ENCODE results near the gene ASPHD2.

Gene ASPHD2

GRCh38 chr22:26464312-26464711, 35.3 kb downstream of the ASPHD2 start:
- Histone ChIP-seq H3K9ac (no peak overlapping the region), H3K27ac (no peak overlapping the region), H3K27me3 (ENCODE audit: control insufficient read depth, insufficient read depth, low read length) (no peaks in the 10 kb centered on the region), H2AFZ (no peak overlapping the region), H3K36me3 (ENCODE audit: control insufficient read depth, insufficient read depth, low read length) (no peaks in the 10 kb centered on the region), H3K79me2 (no peaks in the 10 kb centered on the region), H3K4me2 (ENCODE audit: low read length) (no peak overlapping the region), H3K4me3 (ENCODE audit: low read depth, low read length) (no peak overlapping the region), H3K9me3 (ENCODE audit: control insufficient read depth, low read length) (no peaks in the 10 kb centered on the region), H3K4me1 (no peaks in the 10 kb centered on the region)
- TF ChIP-seq, protein P1, sequence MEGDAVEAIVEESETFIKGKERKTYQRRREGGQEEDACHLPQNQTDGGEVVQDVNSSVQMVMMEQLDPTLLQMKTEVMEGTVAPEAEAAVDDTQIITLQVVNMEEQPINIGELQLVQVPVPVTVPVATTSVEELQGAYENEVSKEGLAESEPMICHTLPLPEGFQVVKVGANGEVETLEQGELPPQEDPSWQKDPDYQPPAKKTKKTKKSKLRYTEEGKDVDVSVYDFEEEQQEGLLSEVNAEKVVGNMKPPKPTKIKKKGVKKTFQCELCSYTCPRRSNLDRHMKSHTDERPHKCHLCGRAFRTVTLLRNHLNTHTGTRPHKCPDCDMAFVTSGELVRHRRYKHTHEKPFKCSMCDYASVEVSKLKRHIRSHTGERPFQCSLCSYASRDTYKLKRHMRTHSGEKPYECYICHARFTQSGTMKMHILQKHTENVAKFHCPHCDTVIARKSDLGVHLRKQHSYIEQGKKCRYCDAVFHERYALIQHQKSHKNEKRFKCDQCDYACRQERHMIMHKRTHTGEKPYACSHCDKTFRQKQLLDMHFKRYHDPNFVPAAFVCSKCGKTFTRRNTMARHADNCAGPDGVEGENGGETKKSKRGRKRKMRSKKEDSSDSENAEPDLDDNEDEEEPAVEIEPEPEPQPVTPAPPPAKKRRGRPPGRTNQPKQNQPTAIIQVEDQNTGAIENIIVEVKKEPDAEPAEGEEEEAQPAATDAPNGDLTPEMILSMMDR (IDR thresholded peaks at IDR 0.05) = no peak

DNA sequence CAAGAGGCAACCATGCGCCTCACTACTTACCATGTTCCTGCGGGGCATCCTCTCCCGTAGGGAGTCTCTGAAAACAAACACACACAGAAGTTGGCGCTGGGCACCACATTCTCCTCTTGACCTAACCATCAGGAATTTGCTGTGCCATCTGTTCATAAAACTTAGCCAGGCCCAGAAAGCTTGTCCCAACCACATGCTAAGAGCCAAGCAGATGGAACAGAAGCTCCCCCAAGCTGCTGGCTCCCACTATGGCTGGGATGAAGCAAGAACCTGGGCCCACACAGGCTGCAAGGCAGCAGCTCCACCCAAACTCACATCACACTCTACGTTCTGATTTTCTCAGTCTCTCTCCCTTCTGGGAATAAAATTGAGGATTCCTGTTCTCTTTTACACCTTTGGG, 37.1 kb downstream of the ASPHD2 start:
- no peaks in the 10 kb centered on the region for H3K36me3 ChIP-seq (ENCODE audit: control insufficient read depth, insufficient read depth, low read length)
- H3K27me3 ChIP-seq (ENCODE audit: control insufficient read depth, insufficient read depth, low read length) = no peaks in the 10 kb centered on the region
- no peak overlapping the region for H3K4me2 ChIP-seq (ENCODE audit: low read length)
- H3K4me3 ChIP-seq (ENCODE audit: low read depth, low read length) = no peak overlapping the region
- TF ChIP-seq, protein P1 (IDR thresholded peaks at IDR 0.05) = no peak
- no peak overlapping the region for H2AFZ ChIP-seq
- no peaks in the 10 kb centered on the region for H3K9me3 ChIP-seq (ENCODE audit: control insufficient read depth, low read length)
- no peak overlapping the region for H3K9ac ChIP-seq
- H3K79me2 ChIP-seq = no peaks in the 10 kb centered on the region
- H3K4me1 ChIP-seq = no peaks in the 10 kb centered on the region
- H3K27ac ChIP-seq = no peak overlapping the region

DNA sequence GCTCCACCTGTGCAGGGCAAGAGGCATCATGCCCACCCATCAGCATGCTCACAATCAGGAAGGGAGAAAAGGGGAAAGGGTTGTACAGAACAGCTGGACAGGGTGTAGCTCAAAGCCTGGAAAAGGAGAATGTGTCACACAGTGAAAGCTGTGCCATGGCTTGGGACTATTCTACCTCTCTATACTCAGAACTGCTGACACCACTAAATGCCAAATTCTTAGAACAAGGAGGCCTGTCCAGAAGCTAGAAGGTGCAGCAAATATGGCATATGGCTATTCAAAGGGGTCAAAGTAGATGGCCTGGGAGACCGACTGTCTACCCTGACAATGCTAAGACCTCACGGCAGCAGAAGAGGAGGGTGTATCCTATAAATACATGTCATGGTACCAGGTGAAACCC, 41.7 kb downstream of the ASPHD2 start:
- Histone ChIP-seq H3K36me3 (ENCODE audit: control insufficient read depth, insufficient read depth, low read length) (no peaks in the 10 kb centered on the region), H3K27ac (no peak overlapping the region)

GRCh38 chr22:26471522-26471921, 42.5 kb downstream of the ASPHD2 start:
- no peak overlapping the region for H2AFZ ChIP-seq
- H3K4me2 ChIP-seq (ENCODE audit: low read length) = no peak overlapping the region
- H3K9me3 ChIP-seq (ENCODE audit: control insufficient read depth, low read length) = no peaks in the 10 kb centered on the region
- H3K4me3 ChIP-seq (ENCODE audit: low read depth, low read length) = no peak overlapping the region
- H3K9ac ChIP-seq = no peak overlapping the region
- TF ChIP-seq, protein P1 (IDR thresholded peaks at IDR 0.05) = no peak
- H3K79me2 ChIP-seq = no peaks in the 10 kb centered on the region
- H3K4me1 ChIP-seq = no peaks in the 10 kb centered on the region
- no peak overlapping the region for H3K27ac ChIP-seq
- no peaks in the 10 kb centered on the region for H3K36me3 ChIP-seq (ENCODE audit: control insufficient read depth, insufficient read depth, low read length)
- no peaks in the 10 kb centered on the region for H3K27me3 ChIP-seq (ENCODE audit: control insufficient read depth, insufficient read depth, low read length)

More for the DNA sequence above, 41.7 kb downstream of the ASPHD2 start:
- Histone ChIP-seq H3K4me2 (ENCODE audit: low read length) (no peak overlapping the region), H3K9ac (no peak overlapping the region), H3K4me3 (ENCODE audit: low read depth, low read length) (no peak overlapping the region), H3K4me1 (no peaks in the 10 kb centered on the region), H3K9me3 (ENCODE audit: control insufficient read depth, low read length) (no peaks in the 10 kb centered on the region), H3K79me2 (no peaks in the 10 kb centered on the region), H2AFZ (no peak overlapping the region), H3K27me3 (ENCODE audit: control insufficient read depth, insufficient read depth, low read length) (no peaks in the 10 kb centered on the region)
- TF ChIP-seq, protein P1 (IDR thresholded peaks at IDR 0.05) = no peak

GRCh38 chr22:26474682-26475081, 45.6 kb downstream of the ASPHD2 start:
- no peak overlapping the region for H3K27ac ChIP-seq
- H3K4me1 ChIP-seq = no peaks in the 10 kb centered on the region
- no peak overlapping the region for H2AFZ ChIP-seq
- H3K27me3 ChIP-seq (ENCODE audit: control insufficient read depth, insufficient read depth, low read length) = no peaks in the 10 kb centered on the region
- H3K4me3 ChIP-seq (ENCODE audit: low read depth, low read length) = no peak overlapping the region
- H3K4me2 ChIP-seq (ENCODE audit: low read length) = no peak overlapping the region
- TF ChIP-seq, protein P1 (IDR thresholded peaks at IDR 0.05) = no peak
- no peaks in the 10 kb centered on the region for H3K79me2 ChIP-seq
- no peaks in the 10 kb centered on the region for H3K9me3 ChIP-seq (ENCODE audit: control insufficient read depth, low read length)
- H3K9ac ChIP-seq = no peak overlapping the region
- no peaks in the 10 kb centered on the region for H3K36me3 ChIP-seq (ENCODE audit: control insufficient read depth, insufficient read depth, low read length)
